OCI-LY1 (cell line): ENCODE measurements around the gene PRR5.

Source experiments
- H2AFZ ChIP-seq: fragments of 200-600 bp; sonication (generic), shearing (Covaris generic); 2 replicates; pipeline ENCODE4 v1.6.0; 2014; ENCODE audit warnings: antibody characterized with exemption, mild to moderate bottlenecking, low read length
- H3F3A ChIP-seq: fragments of 200-600 bp; sonication (generic), shearing (Covaris generic); 2 replicates; pipeline ENCODE4 v1.6.0; 2014; ENCODE audit warnings: mild to moderate bottlenecking, antibody characterized with exemption, low read length, moderate library complexity; ENCODE audit not compliant: insufficient read depth
- H3K27ac ChIP-seq: fragments of 200-600 bp; sonication (generic); 2 replicates; pipeline ENCODE4 v1.5.1; 2014; ENCODE audit warnings: low read length, mixed run types, mild to moderate bottlenecking, low read depth; ENCODE audit not compliant: poor library complexity, severe bottlenecking
- H3K27me3 ChIP-seq: fragments of 200-600 bp; sonication (generic); 2 replicates; pipeline ENCODE4 v1.6.0; 2014; ENCODE audit warnings: antibody characterized with exemption, mild to moderate bottlenecking, low read length, moderate library complexity; ENCODE audit not compliant: insufficient read depth
- H3K36me3 ChIP-seq: fragments of 200-600 bp; sonication (generic); 2 replicates; pipeline ENCODE4 v1.6.1; 2014; ENCODE audit warnings: mild to moderate bottlenecking, antibody characterized with exemption, low read length, moderate library complexity, mixed read lengths; ENCODE audit not compliant: insufficient read depth
- H3K4me1 ChIP-seq: fragments of 200-600 bp; sonication (generic); 2 replicates; pipeline ENCODE4 v1.5.1; 2014; ENCODE audit warnings: mild to moderate bottlenecking, low read length, moderate library complexity; ENCODE audit not compliant: insufficient read depth, severe bottlenecking
- H3K4me2 ChIP-seq: fragments of 200-600 bp; sonication (generic), shearing (Covaris generic); 2 replicates; pipeline ENCODE4 v1.6.1; 2014; ENCODE audit warnings: low read length
- H3K4me3 ChIP-seq: fragments of 200-600 bp; sonication (generic); 2 replicates; pipeline ENCODE4 v1.5.1; 2014; ENCODE audit warnings: low read length, low read depth, mild to moderate bottlenecking, mixed read lengths; ENCODE audit not compliant: poor library complexity, severe bottlenecking
- H3K79me2 ChIP-seq: fragments of 200-600 bp; shearing (Covaris generic); 2 replicates; pipeline ENCODE4 v1.6.1; 2016; ENCODE audit warnings: mixed run types, low read length, mixed read lengths; ENCODE audit not compliant: insufficient read depth
- H3K9ac ChIP-seq: fragments of 200-600 bp; sonication (generic), shearing (Covaris generic); 2 replicates; pipeline ENCODE4 v1.6.1; 2014; ENCODE audit warnings: mild to moderate bottlenecking, low read length, mixed read lengths
- H3K9me2 ChIP-seq: fragments of 200-600 bp; sonication (generic), shearing (Covaris generic); 2 replicates; pipeline ENCODE4 v1.6.1; 2014; ENCODE audit warnings: low read depth, mild to moderate bottlenecking, low read length, mixed read lengths
- H3K9me3 ChIP-seq: fragments of 200-600 bp; shearing (Covaris generic); 2 replicates; pipeline ENCODE4 v1.6.1; 2014; ENCODE audit warnings: low read length, mixed read lengths
- H4K20me1 ChIP-seq: fragments of 200-600 bp; sonication (generic), shearing (Covaris generic); 2 replicates; pipeline ENCODE4 v1.6.0; 2016; ENCODE audit warnings: mild to moderate bottlenecking, low read length; ENCODE audit not compliant: insufficient read depth
- EZH2 ChIP-seq: fragments of 200-600 bp; sonication (generic), shearing (Covaris generic); IDR thresholded peaks from 2 replicates; pipeline ENCODE4 v1.8.0; 2017; ENCODE audit warnings: borderline replicate concordance, mixed run types, mild to moderate bottlenecking, antibody characterized with exemption, low read length, moderate library complexity, mixed read lengths
- TF ChIP-seq, protein P1 (sequence below): fragments of 200-600 bp; sonication (generic), shearing (Covaris generic); IDR thresholded peaks from 2 replicates; pipeline ENCODE4 v1.5.1; 2017; ENCODE audit warnings: mild to moderate bottlenecking, antibody characterized with exemption, low read length, moderate library complexity, mixed read lengths

PRR5 gene

DNA sequence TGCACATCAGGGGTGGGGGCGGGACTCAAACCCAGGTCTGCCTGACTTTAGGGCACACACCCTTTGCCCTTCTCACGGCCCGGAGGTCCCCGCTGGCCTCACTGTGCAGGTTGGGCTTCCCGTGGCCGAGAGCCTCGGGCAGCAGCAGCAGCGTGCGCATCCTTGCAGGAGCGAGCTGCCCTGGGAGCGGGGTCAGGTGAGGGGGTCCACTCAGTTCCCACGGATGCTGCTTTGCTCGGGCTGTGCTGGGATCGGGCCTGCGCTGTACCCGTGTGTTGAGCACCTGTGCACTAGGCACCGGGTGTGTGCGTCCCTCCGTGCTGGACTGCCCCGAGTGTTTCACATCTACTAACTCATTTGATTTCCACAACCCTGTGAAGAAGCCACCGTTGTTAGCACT lies 25.1 kb downstream of the PRR5 start:
- Histone ChIP-seq H3K9me2 (no peaks in the 10 kb centered on the region), H3K27me3 (no peaks in the 10 kb centered on the region; the same call in 1 of the 2 replicates), H3K4me1 (no peaks in the 10 kb centered on the region), H2AFZ (no peak overlapping the region), H3F3A (no peaks in the 10 kb centered on the region), H3K4me2 (no peak overlapping the region), H3K9me3 (no peaks in the 10 kb centered on the region), H3K79me2 (no peaks in the 10 kb centered on the region), H3K36me3 (no peaks in the 10 kb centered on the region), H3K4me3 (no peak overlapping the region), H4K20me1 (no peaks in the 10 kb centered on the region), H3K9ac (no peak overlapping the region), H3K27ac (no peak overlapping the region)
- no peak for TF ChIP-seq EZH2
- TF ChIP-seq, protein P1, sequence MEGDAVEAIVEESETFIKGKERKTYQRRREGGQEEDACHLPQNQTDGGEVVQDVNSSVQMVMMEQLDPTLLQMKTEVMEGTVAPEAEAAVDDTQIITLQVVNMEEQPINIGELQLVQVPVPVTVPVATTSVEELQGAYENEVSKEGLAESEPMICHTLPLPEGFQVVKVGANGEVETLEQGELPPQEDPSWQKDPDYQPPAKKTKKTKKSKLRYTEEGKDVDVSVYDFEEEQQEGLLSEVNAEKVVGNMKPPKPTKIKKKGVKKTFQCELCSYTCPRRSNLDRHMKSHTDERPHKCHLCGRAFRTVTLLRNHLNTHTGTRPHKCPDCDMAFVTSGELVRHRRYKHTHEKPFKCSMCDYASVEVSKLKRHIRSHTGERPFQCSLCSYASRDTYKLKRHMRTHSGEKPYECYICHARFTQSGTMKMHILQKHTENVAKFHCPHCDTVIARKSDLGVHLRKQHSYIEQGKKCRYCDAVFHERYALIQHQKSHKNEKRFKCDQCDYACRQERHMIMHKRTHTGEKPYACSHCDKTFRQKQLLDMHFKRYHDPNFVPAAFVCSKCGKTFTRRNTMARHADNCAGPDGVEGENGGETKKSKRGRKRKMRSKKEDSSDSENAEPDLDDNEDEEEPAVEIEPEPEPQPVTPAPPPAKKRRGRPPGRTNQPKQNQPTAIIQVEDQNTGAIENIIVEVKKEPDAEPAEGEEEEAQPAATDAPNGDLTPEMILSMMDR, result no peak

DNA sequence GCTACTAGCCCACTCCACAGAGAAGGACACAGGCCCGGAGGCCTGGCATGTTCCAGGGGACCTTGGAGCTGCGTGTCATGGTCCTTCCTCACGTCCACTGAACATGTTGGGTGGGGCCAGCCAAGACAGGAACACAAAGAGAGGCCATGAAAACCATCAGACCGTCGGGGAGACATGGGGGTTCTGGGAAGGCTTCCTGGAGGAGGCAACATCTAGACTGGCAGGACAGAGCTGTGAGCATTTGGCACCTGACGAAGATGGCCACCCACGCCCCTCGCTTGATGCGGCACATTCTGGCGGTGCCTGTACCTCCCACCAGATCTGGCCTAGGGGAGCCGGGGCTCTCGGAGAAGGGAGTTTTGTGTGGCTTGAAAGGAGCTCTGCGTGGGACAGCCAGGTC lies 25.7 kb downstream of the PRR5 start:
- H3K9me3 ChIP-seq, result no peaks in the 10 kb centered on the region
- no peaks in the 10 kb centered on the region for H3K9me2 ChIP-seq
- H3K27ac ChIP-seq, result no peak overlapping the region
- H3K4me1 ChIP-seq, result no peaks in the 10 kb centered on the region
- no peaks in the 10 kb centered on the region for H3K36me3 ChIP-seq
- TF ChIP-seq, protein P1, result no peak
- no peak for TF ChIP-seq EZH2
- H3K9ac ChIP-seq, result no peak overlapping the region
- H3K4me2 ChIP-seq, result no peak overlapping the region
- H2AFZ ChIP-seq, result no peak overlapping the region
- no peak overlapping the region for H3K4me3 ChIP-seq
- no peaks in the 10 kb centered on the region for H3F3A ChIP-seq
- no peaks in the 10 kb centered on the region; the same call in 1 of the 2 replicates for H3K27me3 ChIP-seq
- H4K20me1 ChIP-seq, result no peaks in the 10 kb centered on the region
- no peaks in the 10 kb centered on the region for H3K79me2 ChIP-seq

DNA sequence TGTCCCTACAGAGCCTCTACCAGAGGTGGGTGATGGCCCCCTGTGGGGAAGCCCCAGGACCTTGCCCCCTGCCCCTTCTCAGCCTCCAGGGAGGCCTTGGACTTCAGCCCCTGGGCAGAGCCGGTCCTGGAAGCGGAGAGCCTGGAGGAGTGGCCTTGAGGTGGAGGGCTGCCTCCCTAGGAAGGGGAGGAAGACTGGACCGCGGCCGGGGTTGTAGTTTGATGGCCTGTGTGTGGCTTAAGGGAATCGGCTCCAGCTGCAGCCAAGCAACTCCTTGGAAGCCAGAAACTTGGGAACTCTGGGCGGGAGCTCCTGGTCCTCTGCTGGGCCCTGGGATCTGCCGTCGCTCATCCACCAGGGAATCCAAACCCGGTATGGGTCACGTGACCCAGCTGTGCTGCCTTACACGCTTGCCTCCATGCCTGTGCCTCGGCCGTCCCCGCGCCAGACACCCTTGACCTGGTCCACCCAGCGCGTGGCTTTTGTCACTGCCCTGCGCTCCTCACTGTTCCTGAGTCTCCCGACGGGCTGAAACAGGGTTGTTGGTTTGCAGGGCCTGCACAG lies 26.8 kb downstream of the PRR5 start:
- Histone ChIP-seq H3F3A (no peaks in the 10 kb centered on the region), H3K4me2 (no peak overlapping the region), H3K9me2 (no peaks in the 10 kb centered on the region), H3K27ac (no peak overlapping the region), H4K20me1 (no peaks in the 10 kb centered on the region), H3K36me3 (no peaks in the 10 kb centered on the region), H3K79me2 (no peaks in the 10 kb centered on the region), H3K4me3 (no peak overlapping the region), H2AFZ (no peak overlapping the region), H3K27me3 (no peaks in the 10 kb centered on the region; the same call in 1 of the 2 replicates), H3K4me1 (no peaks in the 10 kb centered on the region), H3K9ac (no peak overlapping the region), H3K9me3 (no peaks in the 10 kb centered on the region)
- TF ChIP-seq, protein P1, result no peak
- TF ChIP-seq EZH2, result no peak
